HUES48 (cell line): ENCODE results near the gene RTEL1.

ENCODE experiments used
- H3K27ac ChIP-seq: one replicate; pipeline ENCODE4 v1.7.0; 2013; ENCODE audit warnings: low read depth, low read length, inconsistent platforms
- H3K27me3 ChIP-seq: 2 replicates; pipeline ENCODE4 v1.6.1; 2013; ENCODE audit warnings: mild to moderate bottlenecking, low read length; ENCODE audit not compliant: control insufficient read depth, insufficient read depth
- H3K36me3 ChIP-seq: 2 replicates; pipeline ENCODE4 v1.6.1; 2013; ENCODE audit warnings: low read length; ENCODE audit not compliant: control insufficient read depth, insufficient read depth
- H3K4me1 ChIP-seq: 2 replicates; pipeline ENCODE4 v1.6.1; 2013; ENCODE audit warnings: mild to moderate bottlenecking, low read length; ENCODE audit not compliant: control insufficient read depth, insufficient read depth
- H3K4me3 ChIP-seq: 2 replicates; pipeline ENCODE4 v1.5.1; 2013; ENCODE audit warnings: mild to moderate bottlenecking, low read depth, low read length
- H3K9ac ChIP-seq: 2 replicates; pipeline ENCODE4 v1.6.1; 2013; ENCODE audit warnings: mild to moderate bottlenecking, low read depth, low read length, moderate library complexity
- H3K9me3 ChIP-seq: 2 replicates; pipeline ENCODE4 v1.6.1; 2013; ENCODE audit warnings: low read length; ENCODE audit not compliant: control insufficient read depth, insufficient read depth

Gene RTEL1

GRCh38 chr20:63740627-63741353, 82.7 kb downstream of the RTEL1 start:
- peak overlapping the region; percentile 85 for H3K27ac ChIP-seq
- H3K4me1 ChIP-seq: peaks cover 13% of the 10 kb centered on the region; the same call in 1 of the 2 replicates
- H3K36me3 ChIP-seq: peaks cover 28% of the 10 kb centered on the region
- peak overlapping the region; percentile 51; the same call in 1 of the 2 replicates for H3K9ac ChIP-seq
- peak overlapping the region; percentile 80 for H3K4me3 ChIP-seq
- no peaks in the 10 kb centered on the region for H3K9me3 ChIP-seq
- H3K27me3 ChIP-seq: no peaks in the 10 kb centered on the region

GRCh38 chr20:63741354-63741675, 83.2 kb downstream of the RTEL1 start:
- H3K9me3 ChIP-seq: no peaks in the 10 kb centered on the region
- H3K4me3 ChIP-seq: peak overlapping the region; percentile 80
- H3K9ac ChIP-seq: no peak overlapping the region
- no peaks in the 10 kb centered on the region for H3K27me3 ChIP-seq
- H3K4me1 ChIP-seq: peaks cover 13% of the 10 kb centered on the region; the same call in 1 of the 2 replicates
- peak overlapping the region; percentile 85 for H3K27ac ChIP-seq
- peaks cover 23% of the 10 kb centered on the region for H3K36me3 ChIP-seq

GRCh38 chr20:63741676-63742380, 83.7 kb downstream of the RTEL1 start:
- H3K9me3 ChIP-seq: no peaks in the 10 kb centered on the region
- peak overlapping the region; percentile 85 for H3K27ac ChIP-seq
- peaks cover 13% of the 10 kb centered on the region; the same call in 1 of the 2 replicates for H3K4me1 ChIP-seq
- no peaks in the 10 kb centered on the region for H3K27me3 ChIP-seq
- peak overlapping the region; percentile 80; the same call in 1 of the 2 replicates for H3K4me3 ChIP-seq
- no peak overlapping the region for H3K9ac ChIP-seq
- peaks cover 23% of the 10 kb centered on the region for H3K36me3 ChIP-seq

GRCh38 chr20:63742381-63743024, 84.4 kb downstream of the RTEL1 start:
- H3K9ac ChIP-seq: no peak overlapping the region

GRCh38 chr20:63743210-63743970, 85.3 kb downstream of the RTEL1 start:
- no peak overlapping the region for H3K27ac ChIP-seq
- peaks cover 23% of the 10 kb centered on the region for H3K36me3 ChIP-seq
- no peaks in the 10 kb centered on the region for H3K9me3 ChIP-seq
- H3K4me3 ChIP-seq: no peak overlapping the region
- H3K9ac ChIP-seq: no peak overlapping the region
- peaks cover 10% of the 10 kb centered on the region; the same call in 1 of the 2 replicates for H3K4me1 ChIP-seq
- no peaks in the 10 kb centered on the region for H3K27me3 ChIP-seq

More at GRCh38 chr20:63742381-63743024, 84.4 kb downstream of the RTEL1 start:
- no peaks in the 10 kb centered on the region for H3K9me3 ChIP-seq
- H3K27me3 ChIP-seq: no peaks in the 10 kb centered on the region
- no peak overlapping the region for H3K27ac ChIP-seq
- peaks cover 13% of the 10 kb centered on the region; the same call in 1 of the 2 replicates for H3K4me1 ChIP-seq
- H3K36me3 ChIP-seq: peaks cover 23% of the 10 kb centered on the region
- no peak overlapping the region for H3K4me3 ChIP-seq

- H3K4me3 ChIP-seq: no peak overlapping the region
- no peaks in the 10 kb centered on the region for H3K9me3 ChIP-seq
- H3K27me3 ChIP-seq: no peaks in the 10 kb centered on the region
- no peak overlapping the region for H3K27ac ChIP-seq
- H3K9ac ChIP-seq: no peak overlapping the region
- H3K36me3 ChIP-seq: peaks cover 23% of the 10 kb centered on the region
- peaks cover 7% of the 10 kb centered on the region; the same call in 1 of the 2 replicates for H3K4me1 ChIP-seq
These were observed 86.0 kb downstream of the RTEL1 start for GRCh38 chr20:63744158-63744557.

GRCh38 chr20:63744574-63745423, 86.7 kb downstream of the RTEL1 start:
- H3K9ac ChIP-seq: no peak overlapping the region
- H3K27me3 ChIP-seq: no peaks in the 10 kb centered on the region
- H3K36me3 ChIP-seq: peaks cover 23% of the 10 kb centered on the region
- no peak overlapping the region for H3K27ac ChIP-seq
- no peak overlapping the region for H3K4me3 ChIP-seq
- peaks cover 7% of the 10 kb centered on the region; the same call in 1 of the 2 replicates for H3K4me1 ChIP-seq
- H3K9me3 ChIP-seq: no peaks in the 10 kb centered on the region

GRCh38 chr20:63745424-63745805, 87.3 kb downstream of the RTEL1 start:
- Histone ChIP-seq H3K36me3 (peaks cover 23% of the 10 kb centered on the region), H3K9me3 (no peaks in the 10 kb centered on the region), H3K4me3 (no peak overlapping the region), H3K27ac (peak overlapping the region; percentile 22), H3K4me1 (peaks cover 7% of the 10 kb centered on the region; the same call in 1 of the 2 replicates), H3K27me3 (no peaks in the 10 kb centered on the region), H3K9ac (no peak overlapping the region)
